Hypothalamus (tissue), 51 donors: ENCODE data around the gene KCNH3.
"Not testable (repeated sequence)": the region's sequence is repeated elsewhere in the genome, so short reads cannot be mapped to it uniquely, and the experiment has no call there.

Experiments used
- DNase-seq, 51 donors: peaks; one replicate each; lab custom pipeline; 2025; lab: John Stamatoyannopoulos, UW

KCNH3 gene

DNA sequence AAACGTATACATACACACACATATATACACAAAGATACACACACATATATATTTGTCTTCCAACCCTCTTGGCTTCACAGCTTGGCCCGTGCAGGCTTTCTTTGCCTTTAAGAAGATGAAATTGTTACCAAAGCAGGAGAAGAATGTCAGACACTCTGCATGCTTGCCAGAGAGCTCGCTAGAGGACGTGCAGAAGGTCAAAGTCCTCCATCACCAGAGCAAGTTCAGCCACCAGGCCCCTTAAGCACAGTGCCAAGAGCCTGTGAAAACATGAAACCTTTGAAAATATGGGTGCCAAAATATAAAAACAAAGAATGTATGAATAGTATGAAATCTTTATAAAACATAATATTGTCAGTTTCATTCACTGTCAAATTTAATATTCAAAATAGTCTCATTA is 44.0 kb downstream of the KCNH3 start:
- DNase-seq, result no peak

DNA sequence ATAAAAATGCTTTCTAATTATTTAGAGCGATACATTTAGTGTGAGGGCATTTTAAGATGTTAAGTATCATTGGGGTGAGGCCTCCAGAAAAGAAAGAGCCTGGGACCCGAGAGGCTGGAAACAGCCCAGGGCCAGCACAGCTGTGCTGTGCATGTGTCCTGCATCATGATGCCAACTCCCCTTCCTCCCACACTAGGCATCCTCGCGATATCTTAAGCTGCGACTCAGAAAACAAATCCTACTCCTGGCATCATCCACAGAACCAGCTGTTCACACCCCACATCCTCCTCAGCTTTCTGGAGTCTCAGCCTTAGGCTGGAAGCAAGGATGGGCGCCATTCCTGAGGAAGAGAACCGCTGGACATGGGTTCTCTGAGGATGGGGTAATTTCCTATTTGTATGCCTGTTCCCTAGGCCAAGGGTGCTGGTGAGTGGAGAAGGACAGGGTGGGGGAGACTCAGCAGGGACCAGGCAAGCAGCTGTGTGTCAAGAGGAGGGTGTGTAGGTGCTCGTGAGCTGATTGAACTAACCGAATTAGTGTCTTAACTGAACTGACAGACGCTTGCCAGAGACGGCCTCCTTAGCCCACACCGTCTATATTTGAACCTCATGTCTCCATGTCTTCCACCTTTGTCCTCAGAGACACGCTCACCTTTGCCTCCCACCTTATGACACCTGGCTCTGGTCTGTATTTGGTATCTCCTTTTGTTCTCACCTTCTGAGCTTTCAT is 44.7 kb downstream of the KCNH3 start:
- peak in 14 of 51 donors; percentile 5 to 46 (median 18) for DNase-seq

DNA sequence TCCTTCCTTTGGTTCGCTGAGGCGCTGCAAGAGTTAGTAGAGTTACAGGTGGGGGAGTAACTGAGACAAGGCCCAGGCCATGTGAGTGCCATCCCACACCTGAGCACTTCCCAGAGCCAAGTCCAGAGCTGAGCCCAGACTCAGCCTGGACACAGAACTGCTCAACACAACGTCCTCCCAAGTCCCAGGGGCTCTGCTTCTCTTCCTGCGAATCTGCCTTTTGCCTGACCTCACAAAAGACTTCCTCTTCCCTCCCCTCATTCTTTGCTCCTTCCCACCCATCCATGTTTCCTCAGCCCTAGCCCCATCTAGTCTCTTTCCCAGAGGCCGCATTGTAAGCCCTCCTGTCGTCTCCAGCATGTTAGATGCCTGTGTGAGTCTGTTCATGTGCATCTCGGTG is 45.8 kb downstream of the KCNH3 start:
- no peak for DNase-seq

DNA sequence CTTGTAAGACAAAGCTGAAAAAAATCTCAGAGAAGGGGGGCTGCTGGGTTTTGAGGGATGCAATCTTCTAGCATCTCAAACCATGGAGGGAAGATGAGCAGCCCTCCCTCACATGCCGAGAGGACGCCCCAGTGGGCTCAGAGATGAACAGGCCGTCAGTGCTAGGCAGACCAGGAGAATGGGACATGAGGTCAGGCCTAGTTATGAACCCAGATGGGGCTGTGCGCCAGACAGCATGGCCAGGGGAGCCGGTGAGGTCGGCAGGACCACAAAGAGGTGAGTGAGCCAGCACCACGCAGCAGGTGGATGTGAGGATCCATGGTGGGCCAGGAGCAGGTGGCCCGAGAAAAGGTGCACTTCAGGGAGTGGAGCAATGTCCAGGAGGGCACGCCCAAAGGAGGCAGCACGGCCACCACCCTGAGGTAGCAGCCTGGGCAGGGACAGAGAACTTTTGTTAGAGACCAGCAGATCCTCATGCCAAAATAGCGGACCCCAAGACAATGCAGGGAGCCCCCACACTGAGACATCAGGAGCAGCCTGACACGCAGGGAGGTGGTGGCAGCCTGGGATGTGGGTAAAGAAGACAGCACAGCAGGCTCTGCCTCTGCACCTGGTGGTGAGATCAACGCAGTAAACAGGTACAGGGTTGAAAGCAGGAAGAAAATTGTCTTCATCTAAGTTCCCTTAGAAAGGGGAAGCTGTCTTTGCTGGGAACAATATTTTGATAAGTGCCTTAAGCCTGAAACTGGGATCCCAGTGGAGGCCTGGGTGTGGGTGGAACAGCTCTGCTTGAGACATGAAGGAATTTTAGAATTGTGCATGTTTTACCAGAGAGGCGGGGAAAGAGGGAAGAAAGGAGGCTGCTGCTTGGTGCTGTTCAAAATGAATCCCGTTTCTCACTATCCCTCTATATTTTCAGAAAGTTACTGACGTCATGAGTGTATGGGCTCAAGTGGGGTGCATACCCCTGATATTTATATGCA is 46.9 kb downstream of the KCNH3 start:
- no peak for DNase-seq

DNA sequence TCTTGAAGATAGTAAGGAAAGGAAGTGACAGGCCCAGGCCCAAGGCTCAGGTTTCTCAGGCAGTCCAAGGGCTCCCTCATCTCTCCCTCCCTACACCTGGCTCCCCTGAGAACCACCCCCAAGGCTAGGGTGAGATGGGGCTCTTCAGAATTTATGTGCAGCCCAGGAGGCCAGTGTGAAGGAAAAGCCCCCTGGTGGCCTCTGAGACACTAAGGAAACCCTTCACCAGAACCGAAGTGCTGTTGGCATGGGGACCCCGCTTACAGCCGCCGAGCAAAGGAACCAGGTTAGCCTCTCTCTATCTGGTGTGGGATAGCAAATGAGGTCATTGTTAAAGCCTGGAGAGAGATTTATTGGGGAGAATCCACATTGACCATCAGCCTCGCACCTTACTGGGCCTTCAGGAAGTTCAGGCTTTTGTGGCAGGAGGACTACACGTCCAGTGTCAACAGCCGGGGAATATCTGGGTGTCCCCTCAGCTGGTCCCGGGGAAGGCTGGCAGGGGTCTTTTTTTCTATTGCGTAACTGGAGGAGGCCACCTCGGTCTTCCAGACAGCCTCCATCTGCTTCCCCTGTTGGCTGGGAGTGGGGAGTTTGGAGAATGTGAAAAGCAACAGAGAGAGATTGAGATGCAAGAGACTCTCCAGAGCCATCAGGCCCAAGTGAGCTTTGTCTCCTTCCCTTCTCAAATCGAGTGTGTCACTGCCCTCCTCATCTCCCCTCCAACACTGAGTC is 48.5 kb downstream of the KCNH3 start:
- DNase-seq, result no peak

DNA sequence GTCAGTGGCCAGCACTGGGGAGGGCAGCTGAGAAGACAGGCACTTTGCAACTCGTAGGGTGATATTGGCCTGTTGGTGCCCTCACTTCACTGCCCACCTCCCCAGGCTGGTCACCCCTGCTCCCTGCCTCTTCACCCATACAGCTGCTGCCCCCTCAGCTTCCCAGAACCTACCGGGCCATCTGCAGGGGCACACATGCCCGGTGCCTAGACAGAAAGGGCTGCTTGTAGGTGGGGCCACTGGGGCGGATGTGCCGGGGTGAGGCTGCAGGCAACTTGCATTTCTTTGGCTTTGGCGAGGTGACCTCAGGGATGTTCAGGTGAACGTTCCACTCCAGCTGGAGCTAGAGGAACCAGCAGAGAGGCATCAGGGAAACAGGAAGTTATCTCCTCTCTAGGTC is 49.5 kb downstream of the KCNH3 start:
- DNase-seq, result no peak

DNA sequence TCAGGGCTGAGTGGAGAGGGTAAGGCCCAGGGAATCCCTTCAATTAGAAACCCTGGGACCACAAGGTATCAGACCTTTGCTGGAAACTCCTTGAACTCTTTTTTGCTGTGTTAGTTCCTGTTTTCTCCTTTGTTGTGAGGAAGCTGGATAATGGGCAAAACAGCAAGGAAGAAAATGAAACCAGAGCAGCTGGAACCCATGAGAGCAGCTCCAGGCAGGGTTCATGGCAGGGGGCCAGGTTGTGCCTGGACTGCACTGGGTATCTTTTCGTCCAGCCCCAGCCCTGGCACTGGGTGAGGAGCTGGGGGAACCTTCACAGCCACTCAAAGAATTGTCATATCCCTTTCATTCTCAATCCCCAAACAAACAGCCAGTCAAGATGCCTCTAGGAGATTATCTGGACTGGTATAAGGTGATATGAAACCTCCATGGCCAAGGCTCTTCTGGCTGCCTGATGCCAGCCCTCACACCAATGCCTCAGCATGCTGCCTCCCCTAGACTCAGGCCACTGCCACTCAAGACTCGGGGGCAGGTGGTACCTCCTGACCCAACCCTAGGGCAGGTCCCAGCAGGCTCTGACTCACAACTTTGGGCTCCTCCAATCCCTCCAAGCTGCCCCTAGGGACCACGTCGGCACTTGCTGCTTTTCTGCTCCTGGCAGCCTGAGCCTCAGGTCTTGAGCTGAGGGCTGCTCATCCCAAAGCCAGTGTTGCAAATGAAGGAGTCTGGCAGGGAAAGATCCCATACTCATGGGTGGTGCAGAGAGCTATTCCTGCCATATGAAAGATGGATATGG is 50.1 kb downstream of the KCNH3 start:
- peak in 7 of 51 donors; percentile 3 to 14 (median 5) for DNase-seq

DNA sequence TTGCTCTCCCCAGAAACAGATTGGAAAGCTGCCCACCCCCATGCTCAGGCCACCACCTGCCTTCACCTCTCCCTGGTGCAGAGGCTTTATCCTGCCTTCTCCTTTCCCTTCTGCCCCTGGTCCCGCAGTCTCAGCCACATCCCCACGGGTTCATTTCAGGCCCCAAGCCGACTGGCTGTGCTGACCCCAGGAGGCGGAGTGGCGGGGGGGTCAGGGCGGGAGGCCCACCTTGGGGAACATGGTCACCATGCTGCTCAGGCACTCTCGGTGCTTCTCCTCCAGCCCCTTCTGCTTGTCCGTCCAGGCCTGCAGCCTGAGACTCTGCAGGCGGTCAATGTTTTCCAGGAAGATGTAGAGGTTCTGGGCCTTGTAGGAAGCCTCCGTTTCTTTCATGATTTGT is 59.7 kb downstream of the KCNH3 start:
- DNase-seq, result no peak

DNA sequence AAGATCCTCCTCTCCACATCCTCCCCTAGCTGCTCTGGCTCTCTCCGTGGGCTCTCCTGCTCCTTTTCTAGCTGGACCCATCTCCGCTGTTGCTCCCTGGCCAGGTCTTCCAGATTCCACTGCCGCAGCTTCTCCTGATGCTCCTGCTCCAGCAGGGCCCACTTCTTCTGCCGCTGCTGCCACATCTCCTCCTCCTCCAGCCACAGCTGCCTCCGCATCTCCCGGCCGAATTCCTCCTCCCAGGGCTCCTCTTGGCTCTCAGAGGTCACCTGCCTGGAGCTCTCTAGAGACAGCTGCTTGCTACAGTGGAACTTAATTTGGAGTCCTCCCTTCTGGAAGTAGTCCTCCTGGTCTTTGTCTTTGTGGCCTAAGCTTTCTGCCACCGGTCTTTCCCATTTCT is 61.1 kb downstream of the KCNH3 start:
- no peak for DNase-seq

DNA sequence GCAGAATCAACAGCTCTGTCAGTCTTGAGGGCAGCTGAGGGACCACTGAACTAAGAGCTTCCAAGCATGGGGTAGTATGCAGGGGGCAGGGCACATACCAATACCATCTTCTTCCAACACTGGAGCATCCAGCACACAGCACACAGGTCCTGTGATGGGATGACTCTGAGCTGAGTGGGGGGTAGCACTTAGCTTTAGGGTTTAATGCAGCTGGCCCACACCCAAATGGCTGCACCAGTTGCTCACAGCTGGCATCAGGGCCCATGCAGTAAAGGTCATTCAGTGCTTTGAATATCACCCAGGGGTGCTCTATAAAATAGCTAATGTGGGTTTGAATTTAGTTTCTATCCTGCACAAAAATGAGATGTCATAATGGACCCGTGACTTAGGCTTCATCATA is 64.9 kb downstream of the KCNH3 start:
- DNase-seq, result no peak

DNA sequence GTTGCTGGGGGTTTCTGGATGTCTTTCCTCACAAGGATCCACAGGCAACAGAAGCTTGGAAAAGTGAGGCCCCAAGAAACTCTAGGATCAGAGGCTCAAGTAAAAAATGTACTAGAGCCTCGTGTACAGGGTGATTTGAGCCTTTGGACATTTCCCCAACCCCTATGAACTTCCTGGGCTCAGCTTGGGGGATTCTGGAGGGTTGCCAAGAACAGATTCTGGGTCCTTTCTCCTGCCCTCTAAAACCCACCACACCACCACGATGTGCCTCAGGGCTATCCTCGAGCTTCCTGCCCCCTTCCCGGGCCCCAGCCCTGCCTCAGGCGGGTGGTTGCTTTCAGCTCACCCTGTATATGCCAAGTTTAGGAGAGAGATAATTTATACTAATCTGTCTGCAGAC is 66.0 kb downstream of the KCNH3 start:
- no peak for DNase-seq

DNA sequence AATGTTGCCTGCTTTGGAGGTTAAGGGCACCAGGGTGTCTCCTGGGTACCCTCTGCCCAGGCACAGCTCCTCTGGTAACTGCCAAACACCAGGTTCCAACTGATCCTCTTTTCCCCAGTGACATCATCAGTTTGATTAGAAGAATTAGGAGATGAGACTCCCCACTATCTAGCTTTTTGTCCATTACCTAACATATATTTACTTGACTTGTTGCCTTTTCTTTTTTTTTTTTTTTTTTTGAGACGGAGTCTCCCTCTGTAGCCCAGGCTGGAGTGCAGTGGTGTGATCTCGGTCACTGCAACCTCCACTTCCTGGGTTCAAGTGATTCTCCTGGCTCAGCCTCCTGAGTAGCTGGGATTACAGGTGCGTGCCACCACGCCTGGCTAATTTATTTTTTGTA is 66.7 kb downstream of the KCNH3 start, which contains the start of gene FAM186B:
Gene FAM186B, minus strand, starts transcription at position 101 of the 400 bp plus-strand sequence. CDS start 162 bp downstream, outside the sequence.
- not testable (repeated sequence) for DNase-seq
